ENCODE measurements around the gene HOXA4. TPM values are rescaled to one million over a fixed set of nuclear protein-coding genes. Genes with fewer than 3 reads are reported as not detected.

HOXA4 gene
- total and polyA plus RNA-seq, 10 of the 15 experiments (the other 5 are each of a cell fraction or from before 2014, with no cell fraction given) = 0.07 TPM; not detected in 9

- no peak for TF ChIP-seq CBX5 (IDR thresholded peaks at IDR 0.05; ENCODE audit: low read depth)
Measured at GRCh38 chr7:27160145-27160545, 29.6 kb upstream of the HOXA4 start (continued).

DNA sequence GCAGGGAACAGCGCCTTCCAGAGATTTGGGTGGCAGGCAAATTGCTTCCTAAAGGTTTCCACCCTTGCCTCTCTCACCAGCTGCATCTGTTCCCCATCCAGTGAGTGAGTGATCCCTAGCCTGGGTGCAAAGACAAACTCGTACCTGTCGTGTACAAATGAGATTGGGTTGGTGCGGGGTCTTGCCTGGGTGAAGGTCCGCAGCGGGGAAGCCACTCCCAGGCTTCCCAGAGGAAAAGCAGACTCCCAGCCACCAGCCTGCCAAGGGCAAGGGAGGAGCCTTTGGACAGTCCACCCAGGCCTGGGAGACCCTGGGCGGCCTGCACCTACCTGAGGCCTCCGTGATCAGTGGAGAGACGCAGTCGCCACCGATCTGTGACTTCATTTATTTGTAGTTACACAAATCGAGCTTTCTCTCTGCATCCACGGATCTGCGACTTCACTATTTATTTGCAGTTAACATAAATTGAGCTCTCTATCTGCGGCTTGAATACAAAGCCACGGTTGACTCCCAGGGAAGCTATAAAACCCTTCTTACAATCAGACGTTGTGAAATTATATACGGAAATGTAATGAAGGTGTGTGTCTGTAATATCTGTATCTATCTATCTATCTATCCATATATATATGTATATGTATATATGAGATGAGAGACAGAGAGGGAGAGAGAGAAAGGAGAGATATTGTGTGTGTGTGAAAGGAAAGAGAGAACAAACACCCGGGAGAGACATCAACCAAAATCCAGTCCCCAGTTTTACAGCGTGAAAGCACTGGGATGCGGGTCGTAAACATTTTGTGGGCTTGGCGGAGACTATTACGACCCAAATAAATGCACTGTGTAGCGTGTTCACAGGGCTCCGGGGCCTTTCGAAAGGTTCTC lies 28.9 kb upstream of the HOXA4 start:
- no peak overlapping the region for H3K9ac ChIP-seq (ENCODE audit: control insufficient read depth, insufficient read depth, low read length)
- in situ Hi-C loops (cut with MboI) (loop anchor here (5.0 to 25.0 kb wide), 3 partner anchors 792 to 1297 kb away; no protein-coding TSS in a partner anchor), intact Hi-C loops (cut with micrococcal nuclease; ENCODE audit: unreplicated experiment) (loop anchor here (2.0 to 5.0 kb wide), 4 partner anchors 302 to 1267 kb away; no protein-coding TSS in a partner anchor)
- no peak for FAIRE-seq
- H3K4me3 ChIP-seq = 0 out of 2 replicates have a peak overlapping the region, but pooled peaks have one; percentile 72
- H4K20me1 ChIP-seq (ENCODE audit: control insufficient read depth, insufficient read depth) = no peaks in the 10 kb centered on the region
- ChIA-PET RAD21 (ENCODE audit: unreplicated experiment) (interaction anchor here (1.0 to 1.4 kb wide), 2 partner anchors 305 to 477 kb away, joined by 4 read pairs; no protein-coding TSS in a partner anchor), POLR2A (no interaction called here), CTCF (interaction anchor here (0.6 to 3.1 kb wide), 11 partner anchors 9 to 813 kb away, joined by 3 to 21 read pairs (median 5); no protein-coding TSS in a partner anchor), SMC1A (ENCODE audit: uncharacterized antibody, unreplicated experiment) (interaction anchor here (1.0 to 1.6 kb wide), 7 partner anchors 9 to 1267 kb away, joined by 3 to 10 read pairs (median 4); no protein-coding TSS in a partner anchor)
- peak overlapping the region; percentile 90 for H3K4me2 ChIP-seq (ENCODE audit: control insufficient read depth, insufficient read depth)
- no TSS peak for BruUV-seq (replicated peaks)
- no peak overlapping the region; the same call in 1 of the 2 replicates for H2AFZ ChIP-seq (ENCODE audit: control insufficient read depth, low read depth, low read length)
- no peaks in the 10 kb centered on the region for H3K4me1 ChIP-seq (ENCODE audit: control insufficient read depth, insufficient read depth, low read length)
- H3K36me3 ChIP-seq (ENCODE audit: control insufficient read depth in 2 of 2, insufficient read depth in 2 of 2, low read length in 1 of 2) = no peaks in the 10 kb centered on the region
- WGBS (ENCODE audit: insufficient coverage, insufficient replicate concordance, low lambda C conversion rate, missing lambda C conversion rate) = 27% methylated on average over 27 of the region's 27 CpGs
- DNase-seq (ENCODE audit: low read depth, low spot score) = no peak
- H3K9me3 ChIP-seq (replicated peaks; ENCODE audit: control insufficient read depth, insufficient read depth, low read length) = no peaks in the 10 kb centered on the region; the same call in 2 of the 3 replicates
- H3K27me3 ChIP-seq (replicated peaks in 1 of 2; ENCODE audit: control insufficient read depth in 2 of 2, insufficient read depth in 2 of 2, low read length in 1 of 2) = peaks cover 20 to 35% of the 10 kb centered on the region in 2 experiments
- no peak for ATAC-seq
- no peaks in the 10 kb centered on the region for H3K79me2 ChIP-seq (ENCODE audit: control insufficient read depth, insufficient read depth, low read length)
- H3K27ac ChIP-seq (ENCODE audit: control insufficient read depth, insufficient read depth) = no peak overlapping the region
- no peak for TF ChIP-seq CREB1 (IDR thresholded peaks at IDR 0.05; ENCODE audit: low read depth)
- TF ChIP-seq TBL1XR1 (IDR thresholded peaks at IDR 0.05; ENCODE audit: low read depth, low read length) = no peak
- no peak for TF ChIP-seq DPF2 (IDR thresholded peaks at IDR 0.05)
- TF ChIP-seq, protein P1, sequence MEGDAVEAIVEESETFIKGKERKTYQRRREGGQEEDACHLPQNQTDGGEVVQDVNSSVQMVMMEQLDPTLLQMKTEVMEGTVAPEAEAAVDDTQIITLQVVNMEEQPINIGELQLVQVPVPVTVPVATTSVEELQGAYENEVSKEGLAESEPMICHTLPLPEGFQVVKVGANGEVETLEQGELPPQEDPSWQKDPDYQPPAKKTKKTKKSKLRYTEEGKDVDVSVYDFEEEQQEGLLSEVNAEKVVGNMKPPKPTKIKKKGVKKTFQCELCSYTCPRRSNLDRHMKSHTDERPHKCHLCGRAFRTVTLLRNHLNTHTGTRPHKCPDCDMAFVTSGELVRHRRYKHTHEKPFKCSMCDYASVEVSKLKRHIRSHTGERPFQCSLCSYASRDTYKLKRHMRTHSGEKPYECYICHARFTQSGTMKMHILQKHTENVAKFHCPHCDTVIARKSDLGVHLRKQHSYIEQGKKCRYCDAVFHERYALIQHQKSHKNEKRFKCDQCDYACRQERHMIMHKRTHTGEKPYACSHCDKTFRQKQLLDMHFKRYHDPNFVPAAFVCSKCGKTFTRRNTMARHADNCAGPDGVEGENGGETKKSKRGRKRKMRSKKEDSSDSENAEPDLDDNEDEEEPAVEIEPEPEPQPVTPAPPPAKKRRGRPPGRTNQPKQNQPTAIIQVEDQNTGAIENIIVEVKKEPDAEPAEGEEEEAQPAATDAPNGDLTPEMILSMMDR (IDR thresholded peaks at IDR 0.05 in 2 of 3, conservative IDR thresholded peaks at IDR 0.05 in 1 of 3; ENCODE audit: control insufficient read depth in 2 of 3, extremely low read depth in 1 of 3, insufficient read depth in 1 of 3, low read depth in 3 of 3, low read length in 3 of 3) = no peak
- no peak for TF ChIP-seq NR2C1 (IDR thresholded peaks at IDR 0.05)
- no peak for TF ChIP-seq PRDM15 (CRISPR knock-in tag; IDR thresholded peaks at IDR 0.05)
- TF ChIP-seq, protein P2, sequence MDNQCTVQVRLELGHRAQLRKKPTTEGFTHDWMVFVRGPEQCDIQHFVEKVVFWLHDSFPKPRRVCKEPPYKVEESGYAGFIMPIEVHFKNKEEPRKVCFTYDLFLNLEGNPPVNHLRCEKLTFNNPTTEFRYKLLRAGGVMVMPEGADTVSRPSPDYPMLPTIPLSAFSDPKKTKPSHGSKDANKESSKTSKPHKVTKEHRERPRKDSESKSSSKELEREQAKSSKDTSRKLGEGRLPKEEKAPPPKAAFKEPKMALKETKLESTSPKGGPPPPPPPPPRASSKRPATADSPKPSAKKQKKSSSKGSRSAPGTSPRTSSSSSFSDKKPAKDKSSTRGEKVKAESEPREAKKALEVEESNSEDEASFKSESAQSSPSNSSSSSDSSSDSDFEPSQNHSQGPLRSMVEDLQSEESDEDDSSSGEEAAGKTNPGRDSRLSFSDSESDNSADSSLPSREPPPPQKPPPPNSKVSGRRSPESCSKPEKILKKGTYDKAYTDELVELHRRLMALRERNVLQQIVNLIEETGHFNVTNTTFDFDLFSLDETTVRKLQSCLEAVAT (IDR thresholded peaks at IDR 0.05) = no peak
- TF ChIP-seq SUZ12 (IDR thresholded peaks at IDR 0.05; ENCODE audit: unreplicated experiment) = no peak
- no peak for TF ChIP-seq TAF1 (IDR thresholded peaks at IDR 0.05; ENCODE audit: borderline replicate concordance, low read depth, low read length)
- TF ChIP-seq POLR2AphosphoS2 (IDR thresholded peaks at IDR 0.05; ENCODE audit: low read depth, low read length) = no peak
- no peak for TF ChIP-seq TCF3 (IDR thresholded peaks at IDR 0.05; ENCODE audit: borderline replicate concordance, insufficient read depth, low read depth, low read length)
- TF ChIP-seq YBX1 (IDR thresholded peaks at IDR 0.05) = no peak
- no peak for TF ChIP-seq BRCA1 (IDR thresholded peaks at IDR 0.05; ENCODE audit: low read depth, low read length)
